ENCODE data around the gene FIZ1.

Gene FIZ1

DNA sequence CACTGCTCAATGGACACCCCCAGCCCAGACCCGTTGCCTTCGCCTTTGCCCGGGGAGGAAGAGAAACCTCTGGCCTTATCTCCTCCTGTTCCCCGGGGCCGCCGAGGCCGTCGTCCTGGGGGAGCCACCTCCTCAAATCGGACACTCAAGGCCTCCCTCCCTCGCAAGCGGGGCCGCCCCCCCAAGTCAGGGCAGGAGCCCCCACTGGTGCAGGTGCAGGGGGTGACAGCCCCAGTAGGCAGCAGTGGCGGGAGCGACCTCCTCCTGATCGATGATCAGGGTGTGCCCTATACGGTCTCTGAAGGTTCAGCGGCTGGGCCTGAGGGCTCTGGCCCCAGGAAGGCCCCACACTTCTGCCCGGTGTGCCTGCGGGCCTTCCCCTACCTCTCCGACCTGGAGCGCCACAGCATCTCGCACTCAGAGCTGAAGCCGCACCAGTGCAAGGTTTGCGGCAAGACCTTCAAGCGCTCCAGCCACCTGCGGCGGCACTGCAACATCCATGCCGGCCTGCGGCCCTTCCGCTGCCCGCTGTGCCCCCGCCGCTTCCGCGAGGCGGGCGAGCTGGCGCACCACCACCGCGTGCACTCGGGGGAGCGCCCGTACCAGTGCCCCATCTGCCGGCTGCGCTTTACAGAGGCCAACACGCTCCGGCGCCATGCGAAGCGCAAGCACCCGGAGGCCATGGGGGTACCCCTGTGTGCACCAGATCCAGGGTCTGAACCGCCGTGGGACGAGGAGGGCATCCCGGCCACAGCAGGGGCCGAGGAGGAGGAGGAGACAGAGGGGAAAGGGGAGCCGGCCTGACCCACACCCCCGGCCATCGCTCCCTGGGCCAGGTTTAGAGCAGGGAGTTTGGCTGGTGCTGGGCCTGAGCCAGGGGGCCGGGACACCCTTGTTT, 3.0 kb upstream of the FIZ1 start:
- Mint-ChIP-seq H3K4me1 (ENCODE audit: low read depth in 2 of 2) (peaks cover 38 to 39% of the 10 kb centered on the region in 2 donors), H3K9me3 (peaks cover 0 to 4% of the 10 kb centered on the region in 2 donors), H3K27me3 (no peaks in the 10 kb centered on the region), H3K27ac (no peak overlapping the region), H3K36me3 (ENCODE audit: insufficient read depth) (peaks cover 38% of the 10 kb centered on the region), H3K4me3 (no peak overlapping the region)
- ATAC-seq (replicated peaks): no peak
- no peak for DNase-seq

DNA sequence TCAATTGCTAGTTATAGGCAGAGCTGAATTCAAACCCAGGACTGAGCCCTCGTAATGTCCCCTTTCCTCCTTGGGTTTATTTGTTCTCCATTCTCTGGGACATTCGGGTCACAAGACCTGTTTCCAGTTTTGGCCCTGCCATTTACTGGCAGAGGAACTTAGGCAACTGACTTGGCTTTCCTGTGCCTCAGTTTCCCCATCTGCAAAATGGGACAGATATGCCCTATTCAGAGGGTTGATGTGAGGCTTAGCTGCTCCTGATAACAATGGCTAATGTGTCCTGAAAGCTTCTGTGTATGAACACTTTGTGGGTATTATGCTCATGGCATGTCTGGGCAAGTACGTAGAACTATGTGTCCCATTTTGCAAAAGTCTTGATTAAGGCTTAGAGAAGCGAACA, 1.8 kb upstream of the FIZ1 start:
- Mint-ChIP-seq H3K4me1 (ENCODE audit: low read depth in 2 of 2) (peaks cover 26 to 28% of the 10 kb centered on the region in 2 donors), H3K27me3 (no peaks in the 10 kb centered on the region), H3K4me3 (peak overlapping the region; percentile 91 to 92), H3K9me3 (peaks cover 0 to 4% of the 10 kb centered on the region in 2 donors), H3K27ac (peak overlapping the region in 1 of 2 donors; percentile 78), H3K36me3 (ENCODE audit: insufficient read depth) (peaks cover 36% of the 10 kb centered on the region)
- DNase-seq (no peak), ATAC-seq (replicated peaks) (no peak)

DNA sequence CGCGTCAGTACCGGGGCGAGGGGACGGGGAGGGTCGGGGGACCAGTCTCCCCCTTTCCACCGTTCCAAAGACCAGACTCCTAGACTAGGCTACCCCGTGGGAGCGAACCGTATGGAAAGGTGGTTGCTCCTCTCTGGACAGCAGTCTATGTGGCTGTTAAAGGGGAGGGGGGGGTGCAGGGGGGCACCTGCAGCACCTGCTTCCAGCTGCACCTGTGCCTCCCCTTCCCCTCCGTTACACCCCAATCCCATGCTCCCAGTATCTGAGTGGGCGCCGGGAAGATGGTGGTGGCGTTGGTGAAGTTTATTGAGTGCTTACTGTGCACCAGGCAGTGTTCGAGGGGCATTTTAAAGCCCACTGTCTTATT, 1.3 kb upstream of the FIZ1 start:
- Mint-ChIP-seq H3K27ac (peak overlapping the region in 1 of 2 donors; percentile 78), H3K4me1 (ENCODE audit: low read depth in 2 of 2) (peaks cover 22 to 26% of the 10 kb centered on the region in 2 donors), H3K4me3 (peak overlapping the region; percentile 91 to 92), H3K9me3 (peaks cover 0 to 4% of the 10 kb centered on the region in 2 donors), H3K27me3 (no peaks in the 10 kb centered on the region), H3K36me3 (ENCODE audit: insufficient read depth) (peaks cover 34% of the 10 kb centered on the region)
- no peak for DNase-seq
- ATAC-seq (replicated peaks): no peak

DNA sequence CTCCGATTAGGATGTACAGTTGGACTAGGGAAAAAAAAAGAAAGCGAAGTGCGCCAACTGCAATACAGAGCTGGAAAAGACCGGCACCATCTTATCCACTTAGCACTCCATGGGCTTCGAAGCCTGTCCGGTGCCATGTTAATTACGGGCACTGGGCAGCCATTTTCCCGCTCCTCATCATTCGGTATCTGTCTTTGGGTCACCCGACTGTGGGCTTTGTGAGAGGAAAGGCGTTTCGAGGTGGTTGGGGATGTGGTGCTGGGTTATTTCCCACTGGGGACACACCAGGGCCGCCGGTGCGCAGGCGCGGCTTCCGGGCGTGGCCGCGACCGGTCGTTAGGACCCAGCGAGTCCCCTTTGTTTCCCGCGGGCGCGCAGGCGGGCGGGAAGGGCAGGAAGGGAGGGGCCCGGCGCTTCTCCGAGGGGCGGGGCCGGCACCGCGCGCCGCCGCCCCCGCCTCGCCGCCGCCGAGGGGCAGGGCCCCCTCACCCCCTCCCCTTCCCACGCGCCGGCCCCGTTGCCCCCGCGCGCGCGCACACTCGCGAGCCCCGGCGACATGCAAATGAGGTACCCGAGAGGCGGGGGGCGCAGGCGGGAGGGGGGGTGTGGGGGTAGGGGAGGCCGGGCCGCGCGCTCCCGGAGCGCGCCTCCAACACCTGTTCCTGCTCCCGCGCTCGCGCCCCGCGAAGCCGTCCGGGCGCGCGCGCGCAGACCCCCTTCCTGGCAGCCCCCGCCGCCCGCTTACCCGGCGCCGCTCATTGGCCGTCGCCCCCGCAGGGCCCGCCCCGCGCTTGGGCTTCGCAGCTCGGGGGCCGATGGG, 735 bp upstream of the FIZ1 start, which contains the start of gene ZNF524:
TSS of gene ZNF524 (plus strand) at position 447 of the 820 bp plus-strand sequence. CDS start 1,825 bp downstream, outside the sequence.
- Mint-ChIP-seq H3K4me3 (peak within 1 kb of the TSS; percentile 91 to 92), H3K36me3 (ENCODE audit: insufficient read depth) (peaks cover 31% of the 10 kb centered on the region), H3K27me3 (no peaks in the 10 kb centered on the region), H3K27ac (peak within 1 kb of the TSS; percentile 90 to 98), H3K9me3 (peaks cover 0 to 4% of the 10 kb centered on the region in 2 donors), H3K4me1 (ENCODE audit: low read depth in 2 of 2) (peaks cover 21 to 26% of the 10 kb centered on the region in 2 donors)
- ATAC-seq (replicated peaks) (peak; percentile 64), DNase-seq (peak; percentile 77 to 87 (median 78))

DNA sequence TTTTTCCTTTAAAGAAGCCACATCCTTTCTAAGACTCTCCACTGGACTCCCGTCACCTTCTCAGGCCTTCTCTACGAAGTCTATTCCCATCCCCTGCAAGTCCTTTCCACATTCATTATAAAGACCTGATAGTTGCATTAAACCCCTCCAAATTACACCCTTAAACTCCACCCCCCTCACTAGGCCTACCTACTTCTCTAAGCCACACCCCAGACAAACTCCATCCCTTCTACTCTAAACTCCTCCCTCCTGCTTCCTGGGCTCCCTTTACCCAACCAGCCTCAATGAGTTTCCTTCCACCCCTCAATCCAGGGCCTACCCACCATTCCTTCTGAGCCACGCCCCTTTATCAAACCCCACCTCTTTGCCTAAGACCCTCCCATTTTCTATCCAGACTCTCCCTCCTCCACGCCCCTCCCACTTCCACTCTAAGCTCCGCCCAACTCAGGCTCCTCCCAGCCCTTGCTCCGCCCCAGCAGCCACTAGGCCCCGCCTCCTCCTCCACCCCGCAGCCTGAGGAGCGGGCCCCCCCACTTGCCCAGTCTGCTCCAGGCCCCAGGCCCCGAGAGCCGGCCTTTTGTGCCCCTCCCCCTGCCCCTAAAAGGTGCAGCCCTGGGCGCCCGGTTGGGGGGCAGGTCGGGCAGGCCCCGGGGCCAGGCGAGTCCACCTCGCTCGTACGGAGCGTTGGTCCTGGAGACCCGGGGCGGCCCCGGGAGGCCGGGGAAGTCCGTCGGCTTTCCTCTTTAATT, 424 bp downstream of the FIZ1 start:
- peak overlapping the region; percentile 91 to 92 for H3K4me3 Mint-ChIP-seq
- DNase-seq (peak; percentile 96 to 99 (median 97)), ATAC-seq (replicated peaks) (peak; percentile 65)
- H3K4me1 Mint-ChIP-seq (ENCODE audit: low read depth in 2 of 2): peaks cover 13 to 17% of the 10 kb centered on the region in 2 donors
- H3K9me3 Mint-ChIP-seq: peaks cover 0 to 4% of the 10 kb centered on the region in 2 donors
- peaks cover 24% of the 10 kb centered on the region for H3K36me3 Mint-ChIP-seq (ENCODE audit: insufficient read depth)
- H3K27me3 Mint-ChIP-seq: no peaks in the 10 kb centered on the region
- peak overlapping the region; percentile 90 to 98 for H3K27ac Mint-ChIP-seq

DNA sequence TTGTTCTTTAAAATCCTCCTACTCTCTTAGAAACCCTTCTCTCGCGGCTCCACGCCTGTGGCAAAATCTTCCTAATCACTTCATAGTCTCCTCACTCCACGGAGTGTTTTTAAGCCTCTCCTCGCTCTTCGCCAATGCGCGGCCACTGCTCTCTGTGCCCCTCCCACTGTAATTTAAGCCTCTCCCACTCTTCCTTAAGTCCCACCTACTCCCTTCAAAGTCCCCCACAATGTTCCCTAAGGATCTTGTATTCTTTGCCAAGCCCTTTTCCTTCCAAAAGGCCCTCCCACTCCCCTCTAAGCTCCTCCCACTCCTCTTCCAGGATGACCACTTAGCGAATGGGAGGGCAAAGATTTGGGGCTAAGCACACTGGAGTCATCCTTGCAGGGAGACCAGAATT, 1.3 kb downstream of the FIZ1 start:
- H3K9me3 Mint-ChIP-seq: peaks cover 0 to 4% of the 10 kb centered on the region in 2 donors
- no peak for ATAC-seq (replicated peaks)

DNA sequence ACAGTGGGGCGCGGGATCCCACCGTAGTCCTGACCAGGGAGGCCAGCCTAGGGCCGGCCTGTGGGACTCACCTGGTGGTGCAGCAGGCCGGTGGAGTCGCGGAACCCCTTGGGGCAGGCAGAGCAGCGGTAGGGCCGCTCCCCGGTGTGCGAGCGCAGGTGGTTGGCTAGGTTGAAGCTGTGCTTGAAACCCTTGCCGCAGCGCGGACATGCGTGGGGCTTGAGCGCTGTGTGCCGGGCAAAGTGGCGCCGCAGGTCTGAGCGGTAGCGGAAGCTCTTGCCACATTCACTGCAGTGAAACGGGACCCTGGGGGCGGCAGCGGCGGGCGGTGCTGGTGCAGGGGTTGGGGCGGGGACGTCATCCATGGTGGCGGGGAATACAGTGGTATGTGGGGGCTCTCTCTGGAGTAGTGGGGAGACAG, 1.8 kb downstream of the FIZ1 start:
- DNase-seq: no peak
- Mint-ChIP-seq H3K27me3 (no peaks in the 10 kb centered on the region), H3K4me1 (ENCODE audit: low read depth in 2 of 2) (peaks cover 13 to 17% of the 10 kb centered on the region in 2 donors), H3K36me3 (ENCODE audit: insufficient read depth) (peaks cover 24% of the 10 kb centered on the region), H3K9me3 (peaks cover 0 to 4% of the 10 kb centered on the region in 2 donors), H3K4me3 (no peak overlapping the region), H3K27ac (no peak overlapping the region)
- no peak for ATAC-seq (replicated peaks)

More for the DNA sequence above, 1.3 kb downstream of the FIZ1 start:
- Mint-ChIP-seq H3K4me3 (no peak overlapping the region), H3K36me3 (ENCODE audit: insufficient read depth) (peaks cover 24% of the 10 kb centered on the region), H3K27me3 (no peaks in the 10 kb centered on the region), H3K27ac (peak overlapping the region in 1 of 2 donors; percentile 90), H3K4me1 (ENCODE audit: low read depth in 2 of 2) (peaks cover 13 to 17% of the 10 kb centered on the region in 2 donors)
- DNase-seq: no peak

DNA sequence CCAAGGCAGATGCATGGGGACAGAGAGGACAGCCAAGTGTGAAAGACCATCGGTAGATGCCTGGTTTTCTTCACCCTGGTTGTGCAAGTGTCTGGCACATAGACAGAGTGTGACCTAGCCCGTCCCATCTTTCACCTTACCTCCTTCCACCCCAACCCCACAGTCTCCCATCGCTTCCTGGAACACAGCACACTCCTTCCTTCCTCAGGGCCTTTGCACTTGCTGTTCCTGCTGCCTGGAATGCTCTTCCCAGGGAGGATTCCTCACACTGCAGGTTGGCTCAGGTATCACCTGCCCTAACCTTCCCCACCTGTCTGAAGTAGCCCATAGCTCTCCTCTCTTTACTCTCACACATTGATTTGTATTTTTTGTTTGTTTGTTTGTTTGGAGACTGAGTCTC, 3.0 kb downstream of the FIZ1 start:
- Mint-ChIP-seq H3K27me3 (no peaks in the 10 kb centered on the region), H3K9me3 (peaks cover 0 to 4% of the 10 kb centered on the region in 2 donors), H3K4me1 (ENCODE audit: low read depth in 2 of 2) (peaks cover 13% of the 10 kb centered on the region in 2 donors), H3K36me3 (ENCODE audit: insufficient read depth) (peaks cover 24% of the 10 kb centered on the region), H3K27ac (peak overlapping the region in 1 of 2 donors; percentile 70), H3K4me3 (no peak overlapping the region)
- DNase-seq (no peak), ATAC-seq (replicated peaks) (no peak)

DNA sequence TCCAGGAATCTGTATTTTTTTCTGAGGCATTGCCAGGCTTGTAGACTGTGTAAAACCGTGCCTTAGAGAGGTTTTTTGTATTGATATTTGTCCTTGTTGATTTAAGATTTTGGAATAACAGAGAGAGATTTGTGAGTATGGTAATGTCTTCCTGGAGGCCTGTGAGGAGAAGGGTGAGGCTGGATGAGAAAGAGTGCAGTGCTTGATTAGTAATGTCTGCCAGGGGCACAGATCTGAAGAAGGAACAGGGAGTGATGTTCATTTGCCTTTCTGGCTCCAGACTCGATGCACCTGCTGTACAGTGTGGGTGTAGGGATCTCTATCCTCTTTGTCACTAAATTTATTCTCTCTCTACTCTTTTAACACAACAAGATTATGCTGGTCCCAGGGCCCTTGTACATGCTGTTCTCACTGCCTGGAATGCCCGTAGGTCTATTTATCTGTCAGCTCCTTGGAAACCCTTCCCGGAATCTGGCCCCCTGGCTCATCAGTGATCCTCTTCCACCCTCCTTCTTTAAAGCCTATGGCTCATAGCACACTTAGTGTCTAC, 4.2 kb downstream of the FIZ1 start:
- Mint-ChIP-seq H3K27me3 (no peaks in the 10 kb centered on the region), H3K27ac (no peak overlapping the region), H3K36me3 (ENCODE audit: insufficient read depth) (peaks cover 21% of the 10 kb centered on the region), H3K4me1 (ENCODE audit: low read depth in 2 of 2) (peaks cover 6% of the 10 kb centered on the region in 2 donors), H3K4me3 (no peak overlapping the region), H3K9me3 (peaks cover 0 to 4% of the 10 kb centered on the region in 2 donors)
- ATAC-seq (replicated peaks) (no peak), DNase-seq (no peak)

DNA sequence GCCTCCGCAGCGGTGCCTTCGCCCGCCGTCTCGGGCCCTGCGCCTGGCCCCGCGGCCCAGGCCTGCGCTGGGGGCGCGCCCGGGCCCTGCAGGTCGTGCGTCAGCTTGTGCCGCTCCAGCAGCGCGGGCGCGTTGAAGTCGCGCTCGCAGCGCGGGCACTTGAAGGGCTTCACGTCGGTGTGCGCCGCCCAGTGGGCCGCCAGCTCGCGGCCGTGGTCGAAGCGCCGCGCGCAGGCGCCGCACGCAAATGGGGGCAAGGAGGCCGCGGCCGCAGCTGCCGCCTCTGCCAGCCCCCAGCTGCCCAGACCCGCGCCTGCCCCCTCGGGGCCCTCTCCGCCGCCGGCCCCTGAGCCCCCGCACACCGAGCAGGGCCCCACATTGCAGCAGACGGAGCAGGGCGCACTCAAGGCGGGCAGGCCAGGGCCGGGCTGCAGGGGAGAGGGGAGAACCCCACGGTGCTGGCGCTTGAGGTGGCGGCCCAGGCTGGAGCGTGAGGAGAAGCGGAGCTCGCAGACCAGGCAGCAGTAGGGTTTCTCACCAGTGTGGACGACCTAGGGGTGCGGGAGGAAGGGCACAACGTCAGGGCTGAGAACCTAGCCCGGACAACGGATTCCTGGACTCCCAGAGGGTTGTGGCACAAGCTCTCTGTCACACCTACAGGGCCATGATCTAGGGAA, 6.1 kb downstream of the FIZ1 start:
- ATAC-seq (replicated peaks): no peak
- no peak for DNase-seq
- Mint-ChIP-seq H3K36me3 (ENCODE audit: insufficient read depth) (peaks cover 10% of the 10 kb centered on the region), H3K9me3 (no peaks in the 10 kb centered on the region), H3K27me3 (no peaks in the 10 kb centered on the region), H3K4me1 (ENCODE audit: low read depth in 2 of 2) (peaks cover 0 to 2% of the 10 kb centered on the region in 2 donors), H3K4me3 (no peak overlapping the region), H3K27ac (no peak overlapping the region)

DNA sequence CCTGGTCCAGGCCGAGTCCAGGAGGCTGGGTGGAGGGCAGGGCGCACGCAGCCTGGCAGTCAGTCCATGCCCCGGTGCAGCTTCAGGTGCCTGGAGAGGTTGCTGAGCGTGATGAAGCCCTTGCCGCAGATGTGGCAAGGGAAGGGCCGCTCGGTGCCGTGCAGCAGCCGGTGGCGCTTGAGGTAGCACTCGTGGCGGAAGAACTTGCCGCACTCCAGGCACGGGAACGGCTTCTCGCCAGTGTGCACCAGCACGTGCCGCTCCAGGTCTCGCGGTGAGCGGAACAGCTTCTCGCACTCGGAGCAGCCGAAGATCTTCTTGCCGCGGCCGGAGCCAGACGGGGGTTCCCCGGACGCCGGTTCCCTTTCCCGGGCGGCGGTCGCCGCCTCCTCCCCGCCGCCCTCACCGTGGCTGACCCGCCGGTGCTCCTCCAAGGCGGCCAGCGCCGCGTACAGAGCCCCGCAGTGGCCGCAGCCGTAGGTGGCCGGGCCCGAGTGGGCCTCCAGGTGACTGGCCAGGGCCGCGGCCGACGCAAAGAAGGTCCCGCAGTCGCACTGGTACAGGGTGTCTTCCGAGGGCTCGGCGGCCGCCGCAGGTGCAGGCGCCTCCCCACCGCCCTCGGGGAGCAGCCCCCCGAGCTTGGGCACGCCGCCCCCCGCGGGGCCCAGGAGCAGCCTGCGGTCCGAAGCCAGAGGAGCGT, 6.8 kb downstream of the FIZ1 start:
- H3K36me3 Mint-ChIP-seq (ENCODE audit: insufficient read depth): peaks cover 10% of the 10 kb centered on the region
- no peaks in the 10 kb centered on the region for H3K27me3 Mint-ChIP-seq
- H3K4me3 Mint-ChIP-seq: no peak overlapping the region
- no peaks in the 10 kb centered on the region for H3K9me3 Mint-ChIP-seq
- DNase-seq (no peak), ATAC-seq (replicated peaks) (no peak)
- no peaks in the 10 kb centered on the region for H3K4me1 Mint-ChIP-seq (ENCODE audit: low read depth in 2 of 2)
- no peak overlapping the region for H3K27ac Mint-ChIP-seq

DNA sequence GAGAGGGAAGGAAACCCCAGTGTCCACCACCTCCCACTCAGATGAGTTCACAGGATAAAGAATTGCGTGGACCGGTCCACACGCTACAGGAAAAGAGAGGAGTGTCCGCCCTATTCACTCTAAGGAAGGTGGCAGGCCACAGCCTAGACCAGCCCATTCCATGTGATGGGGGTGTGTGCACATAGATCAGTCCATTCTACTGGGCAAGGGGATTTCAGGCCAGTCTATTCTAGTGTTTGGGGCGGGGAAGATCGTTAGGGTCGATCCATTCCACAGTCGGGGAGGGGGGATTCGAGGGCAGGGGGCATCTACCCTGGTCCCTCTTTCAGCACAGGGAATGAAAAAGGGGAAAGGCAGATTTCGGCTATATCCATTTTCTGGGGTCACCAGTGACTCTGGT, 7.8 kb downstream of the FIZ1 start:
- DNase-seq (no peak), ATAC-seq (replicated peaks) (no peak)
- Mint-ChIP-seq H3K27ac (no peak overlapping the region), H3K36me3 (ENCODE audit: insufficient read depth) (peaks cover 11% of the 10 kb centered on the region), H3K9me3 (no peaks in the 10 kb centered on the region), H3K4me1 (ENCODE audit: low read depth in 2 of 2) (peaks cover 5 to 8% of the 10 kb centered on the region in 2 donors), H3K27me3 (no peaks in the 10 kb centered on the region), H3K4me3 (no peak overlapping the region)

All from effector memory CD8-positive, alpha-beta T cell (primary cell).